Panc1 (cell line): ENCODE measurements around the gene FUT8. TPM values are rescaled to one million over a fixed set of nuclear protein-coding genes. Genes with fewer than 3 reads are reported as not detected.

Experiments used
- ATAC-seq: fragments of 200-7000 bp; cut with Tn5 transposase; 2 replicates; pipeline ENCODE4 v1.9.1; 2020; ENCODE audit warnings: mild to moderate bottlenecking, moderate library complexity
- BruUV-seq: library from RNA; stranded (reverse); fragments of 400-500 nt; replicated peaks from 2 replicates; lab custom pipeline; 2021; lab: Mats Ljungman, UMichigan
- CTCF ChIA-PET: fragments of 300-600 bp; sonication (Branson Sonifier 250); formaldehyde crosslinking; loops from one replicate; lab custom pipeline; 2022; ENCODE audit warnings: antibody characterized with exemption; lab: Charles Lee
- POLR2A ChIA-PET: fragments of 300-600 bp; sonication (Branson Sonifier 250); formaldehyde crosslinking; loops from one replicate; lab custom pipeline; 2022; ENCODE audit warnings: antibody characterized with exemption; lab: Charles Lee
- DNase-seq: peaks from one replicate; pipeline ENCODE4 v3.0.0-alpha.2; 2010; ENCODE audit warnings: low read depth, low spot score
- H3K27ac ChIP-seq: 2 replicates; pipeline ENCODE4 v1.5.1; 2011; ENCODE audit warnings: mild to moderate bottlenecking, low read length, inconsistent platforms
- H3K27me3 ChIP-seq: fragments of 200-500 bp; sonication (Bioruptor generic); 2 replicates; pipeline ENCODE4 v1.6.0; 2014; ENCODE audit warnings: low read length, inconsistent platforms; ENCODE audit not compliant: control insufficient read depth, insufficient read depth
- H3K36me3 ChIP-seq: fragments of 200-500 bp; sonication (Bioruptor generic); 2 replicates; pipeline ENCODE4 v1.5.1; 2014; ENCODE audit warnings: inconsistent platforms, mild to moderate bottlenecking, low read length, moderate library complexity; ENCODE audit not compliant: control insufficient read depth, insufficient read depth
- H3K4me1 ChIP-seq: 2 replicates; pipeline ENCODE4 v1.5.1; 2011; ENCODE audit warnings: inconsistent platforms, mild to moderate bottlenecking, low read length, moderate library complexity; ENCODE audit not compliant: control insufficient read depth, insufficient read depth
- H3K4me3 ChIP-seq, 2 experiments: 2 replicates each; pipeline ENCODE4 v1.5.1; 2011 to 2012; ENCODE audit warnings: low read depth in 2 of 2, low read length in 2 of 2, mild to moderate bottlenecking in 2 of 2, inconsistent platforms in 1 of 2, moderate library complexity in 1 of 2
- H3K9me3 ChIP-seq: fragments of 200-500 bp; sonication (Bioruptor generic); 2 replicates; pipeline ENCODE4 v1.5.1; 2014; ENCODE audit warnings: low read depth, mild to moderate bottlenecking, inconsistent platforms, low read length, moderate library complexity; ENCODE audit not compliant: control insufficient read depth, insufficient read depth
- POLR2AphosphoS5 ChIP-seq: IDR thresholded peaks from 2 replicates; pipeline ENCODE4 v1.6.1; 2012; ENCODE audit warnings: mild to moderate bottlenecking, low read depth, low read length, moderate library complexity
- REST ChIP-seq, 2 experiments: IDR thresholded peaks; 2 replicates each; pipeline ENCODE4 v1.6.1; 2011 to 2012; ENCODE audit warnings: low read depth in 2 of 2, control low read depth in 1 of 2, low read length in 1 of 2, mild to moderate bottlenecking in 1 of 2, moderate library complexity in 1 of 2; ENCODE audit not compliant: insufficient read depth in 1 of 2
- SIN3A ChIP-seq: IDR thresholded peaks from 2 replicates; pipeline ENCODE4 v1.6.1; 2012; ENCODE audit warnings: low read depth, mild to moderate bottlenecking, low read length, moderate library complexity, borderline replicate concordance; ENCODE audit not compliant: insufficient read depth
- TCF7L2 ChIP-seq: IDR thresholded peaks from 2 replicates; pipeline ENCODE4 v1.6.1; 2011; ENCODE audit warnings: mild to moderate bottlenecking, low read depth, low read length, inconsistent platforms
- in situ Hi-C: cut with HindIII; loops from 2 replicates; pipeline ENCODE4 v1.10.0; 2016; ENCODE audit warnings: low sequenced_read_pairs, low pct_unique_long_range_greater_than_20kb
- intact Hi-C: fragments of 100-400 bp; cut with micrococcal nuclease; formaldehyde crosslinking; loops from one replicate; pipeline ENCODE4 v1.10.0; 2022; ENCODE audit not compliant: unreplicated experiment
- total RNA-seq: library from RNA; stranded (reverse); gene quantifications from one replicate; pipeline ENCODE4 v1.2.1, GENCODE V29; 2021; ENCODE audit not compliant: unreplicated experiment
- TF ChIP-seq, protein P1 (sequence below): fragments of 450-650 bp; IDR thresholded peaks from 2 replicates; pipeline ENCODE4 v1.5.1; 2017; ENCODE audit warnings: mild to moderate bottlenecking

The FUT8 gene
- total RNA-seq, 1 experiment from 2014 or later, result 31.4 TPM

DNA sequence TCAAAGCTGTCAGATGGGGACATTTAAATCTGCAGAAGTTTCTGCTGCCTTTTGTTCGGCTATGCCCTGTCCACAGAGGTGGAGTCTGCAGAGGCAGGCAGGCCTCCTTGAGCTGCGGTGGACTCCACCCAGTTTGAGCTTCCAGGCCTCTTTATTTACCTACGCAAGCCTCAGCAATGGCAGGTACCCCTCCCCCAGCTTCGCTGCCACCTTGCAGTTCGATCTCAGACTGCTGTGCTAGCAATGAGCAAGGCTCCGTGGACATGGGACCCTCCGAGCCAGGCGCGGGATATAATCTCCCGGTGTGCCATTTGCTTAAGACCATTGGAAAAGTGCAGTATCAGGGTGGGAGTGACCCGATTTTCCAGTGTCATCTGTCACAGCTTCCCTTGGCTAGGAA lies 115.5 kb downstream of the FUT8 start:
- Histone ChIP-seq H3K27ac (no peak overlapping the region), H3K36me3 (no peaks in the 10 kb centered on the region), H3K4me3 (no peak overlapping the region), H3K27me3 (no peaks in the 10 kb centered on the region), H3K4me1 (no peaks in the 10 kb centered on the region), H3K9me3 (no peaks in the 10 kb centered on the region)
- intact Hi-C loops (no loop called here), in situ Hi-C loops (no loop called here)
- CTCF ChIA-PET, result no interaction called here
- DNase-seq (no peak), ATAC-seq (no peak)
- POLR2A ChIA-PET, result no interaction called here
- BruUV-seq, result no TSS peak
- no peak for TF ChIP-seq TCF7L2
- TF ChIP-seq, protein P1, sequence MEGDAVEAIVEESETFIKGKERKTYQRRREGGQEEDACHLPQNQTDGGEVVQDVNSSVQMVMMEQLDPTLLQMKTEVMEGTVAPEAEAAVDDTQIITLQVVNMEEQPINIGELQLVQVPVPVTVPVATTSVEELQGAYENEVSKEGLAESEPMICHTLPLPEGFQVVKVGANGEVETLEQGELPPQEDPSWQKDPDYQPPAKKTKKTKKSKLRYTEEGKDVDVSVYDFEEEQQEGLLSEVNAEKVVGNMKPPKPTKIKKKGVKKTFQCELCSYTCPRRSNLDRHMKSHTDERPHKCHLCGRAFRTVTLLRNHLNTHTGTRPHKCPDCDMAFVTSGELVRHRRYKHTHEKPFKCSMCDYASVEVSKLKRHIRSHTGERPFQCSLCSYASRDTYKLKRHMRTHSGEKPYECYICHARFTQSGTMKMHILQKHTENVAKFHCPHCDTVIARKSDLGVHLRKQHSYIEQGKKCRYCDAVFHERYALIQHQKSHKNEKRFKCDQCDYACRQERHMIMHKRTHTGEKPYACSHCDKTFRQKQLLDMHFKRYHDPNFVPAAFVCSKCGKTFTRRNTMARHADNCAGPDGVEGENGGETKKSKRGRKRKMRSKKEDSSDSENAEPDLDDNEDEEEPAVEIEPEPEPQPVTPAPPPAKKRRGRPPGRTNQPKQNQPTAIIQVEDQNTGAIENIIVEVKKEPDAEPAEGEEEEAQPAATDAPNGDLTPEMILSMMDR, result no peak
- TF ChIP-seq POLR2AphosphoS5, result no peak
- TF ChIP-seq SIN3A, result no peak
- TF ChIP-seq REST (IDR thresholded peaks at IDR 0.05; ENCODE audit: insufficient read depth in 1 of 2, low read depth in 2 of 2, low read length in 1 of 2), result no peak

DNA sequence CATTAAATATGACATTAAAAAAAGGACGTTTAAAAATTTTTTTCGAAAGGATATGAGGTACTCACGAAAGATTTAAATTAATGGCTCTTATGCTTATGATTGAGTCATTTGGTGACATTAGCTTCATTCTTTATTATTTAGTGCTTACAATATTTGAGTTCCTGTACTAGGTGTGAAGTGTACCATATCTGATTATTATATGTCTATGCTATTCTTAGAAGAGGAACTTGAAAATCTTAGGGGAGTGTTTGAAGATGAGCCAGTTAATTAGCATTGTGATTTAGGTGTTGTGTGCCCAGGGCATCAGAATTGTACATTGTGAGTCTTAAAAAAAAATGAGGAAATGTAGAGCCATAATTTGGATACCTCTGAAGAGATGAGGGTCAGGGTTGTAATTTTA lies 118.6 kb downstream of the FUT8 start:
- no peak overlapping the region for H3K27ac ChIP-seq
- H3K9me3 ChIP-seq, result no peaks in the 10 kb centered on the region
- no peak overlapping the region for H3K4me3 ChIP-seq
- no peaks in the 10 kb centered on the region for H3K27me3 ChIP-seq
- CTCF ChIA-PET, result no interaction called here
- BruUV-seq, result no TSS peak
- TF ChIP-seq SIN3A (no peak), POLR2AphosphoS5 (no peak), REST (IDR thresholded peaks at IDR 0.05; ENCODE audit: insufficient read depth in 1 of 2, low read depth in 2 of 2, low read length in 1 of 2) (no peak), TCF7L2 (no peak)
- TF ChIP-seq, protein P1, result no peak
- no peak for ATAC-seq
- in situ Hi-C loops, result no loop called here
- no peak for DNase-seq
- H3K36me3 ChIP-seq, result no peaks in the 10 kb centered on the region
- POLR2A ChIA-PET, result no interaction called here
- H3K4me1 ChIP-seq, result no peaks in the 10 kb centered on the region
- intact Hi-C loops, result no loop called here
